ENCODE results near the gene SNAP47.

Gene SNAP47

DNA sequence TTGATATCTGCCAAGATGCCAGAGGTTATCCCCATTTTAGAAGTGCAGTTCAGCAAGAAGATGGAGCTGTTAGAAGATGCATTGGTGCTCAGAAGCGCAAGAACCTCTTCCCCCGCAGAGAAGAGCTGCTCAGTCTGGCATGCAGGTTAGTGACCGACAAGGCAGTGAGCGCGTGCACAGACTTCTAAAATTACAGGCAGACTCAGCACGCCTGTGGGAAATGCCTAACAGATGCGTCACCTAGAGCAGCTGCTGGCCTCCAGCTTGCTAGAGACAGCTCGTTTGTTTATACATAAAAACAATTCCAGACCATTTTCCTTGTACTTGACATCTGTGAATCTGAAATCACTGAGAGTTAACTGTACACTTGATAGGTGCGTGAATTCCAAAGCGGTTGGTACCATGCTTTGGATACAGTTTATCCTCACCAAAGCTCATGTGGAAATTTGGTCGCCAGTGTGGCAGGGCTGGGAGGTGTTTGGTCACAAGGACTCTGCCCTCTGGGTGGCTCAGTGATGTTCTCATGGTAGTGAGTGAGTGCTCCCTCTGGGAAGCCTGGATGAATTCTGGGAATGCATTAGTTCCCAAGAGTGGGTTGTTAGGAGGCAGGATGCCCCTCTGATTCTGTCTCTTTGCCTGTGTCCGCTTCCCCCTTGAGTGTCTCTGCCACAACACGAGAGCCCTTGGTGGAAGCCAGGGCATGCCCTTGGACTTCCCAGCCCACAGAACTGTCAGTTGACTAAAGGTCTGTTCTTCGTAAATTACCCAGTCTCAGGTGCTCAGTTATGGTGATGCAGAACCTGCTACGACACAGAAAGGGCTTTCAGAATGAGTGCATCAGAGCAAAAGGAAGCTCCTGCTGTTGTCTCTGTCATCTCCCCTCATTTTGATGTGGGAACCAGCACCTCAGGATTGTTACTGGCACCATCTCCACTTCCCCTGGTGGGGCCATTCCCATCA, 24.4 kb downstream of the SNAP47 start:
- H3F3A ChIP-seq (ENCODE audit: insufficient read depth), result no peaks in the 10 kb centered on the region
- TF ChIP-seq EZH2phosphoT487 (conservative IDR thresholded peaks at IDR 0.05; ENCODE audit: low read length) (no peak), CTCF (IDR thresholded peaks at IDR 0.05; ENCODE audit: insufficient read depth, low read length, poor library complexity, severe bottlenecking) (no peak)
- H3K27ac ChIP-seq (ENCODE audit: low read depth, low read length), result no peak overlapping the region
- no peak overlapping the region for H3K4me3 ChIP-seq (ENCODE audit: insufficient read depth, low read length, poor library complexity, severe bottlenecking)
- H3K36me3 ChIP-seq (ENCODE audit: low read length), result no peaks in the 10 kb centered on the region
- no peaks in the 10 kb centered on the region for H3K9me2 ChIP-seq (replicated peaks; ENCODE audit: insufficient read depth, low read length)
- H3K27me3 ChIP-seq (ENCODE audit: low read length), result no peaks in the 10 kb centered on the region
- H3K4me2 ChIP-seq (ENCODE audit: low read depth, low read length, poor library complexity, severe bottlenecking), result no peak overlapping the region
- H3K9ac ChIP-seq (ENCODE audit: low read length), result no peak overlapping the region
- H3K9me3 ChIP-seq (ENCODE audit: insufficient read depth, low read length), result no peaks in the 10 kb centered on the region
- 0 out of 2 replicates have a peak, but pooled peaks cover 10% of the 10 kb centered on the region for H3K79me2 ChIP-seq (ENCODE audit: insufficient read depth, low read length)
- no peaks in the 10 kb centered on the region for H4K20me1 ChIP-seq (ENCODE audit: low read depth, low read length)
- no peak overlapping the region for H2AFZ ChIP-seq (ENCODE audit: low read depth, low read length, severe bottlenecking)

- Histone ChIP-seq H2AFZ (ENCODE audit: low read depth, low read length, severe bottlenecking) (no peak overlapping the region), H3K4me3 (ENCODE audit: insufficient read depth, low read length, poor library complexity, severe bottlenecking) (no peak overlapping the region), H3F3A (ENCODE audit: insufficient read depth) (no peaks in the 10 kb centered on the region), H3K9ac (ENCODE audit: low read length) (no peak overlapping the region), H3K27me3 (ENCODE audit: low read length) (no peaks in the 10 kb centered on the region), H3K9me3 (ENCODE audit: insufficient read depth, low read length) (no peaks in the 10 kb centered on the region), H3K36me3 (ENCODE audit: low read length) (no peaks in the 10 kb centered on the region), H3K9me2 (replicated peaks; ENCODE audit: insufficient read depth, low read length) (no peaks in the 10 kb centered on the region), H3K79me2 (ENCODE audit: insufficient read depth, low read length) (0 out of 2 replicates have a peak, but pooled peaks cover 10% of the 10 kb centered on the region), H4K20me1 (ENCODE audit: low read depth, low read length) (no peaks in the 10 kb centered on the region), H3K4me2 (ENCODE audit: low read depth, low read length, poor library complexity, severe bottlenecking) (no peak overlapping the region), H3K27ac (ENCODE audit: low read depth, low read length) (no peak overlapping the region)
- TF ChIP-seq EZH2phosphoT487 (conservative IDR thresholded peaks at IDR 0.05; ENCODE audit: low read length), result no peak
- TF ChIP-seq CTCF (IDR thresholded peaks at IDR 0.05; ENCODE audit: insufficient read depth, low read length, poor library complexity, severe bottlenecking), result no peak
Observed at GRCh38 chr1:227760377-227760776, 25.1 kb downstream of the SNAP47 start.

DNA sequence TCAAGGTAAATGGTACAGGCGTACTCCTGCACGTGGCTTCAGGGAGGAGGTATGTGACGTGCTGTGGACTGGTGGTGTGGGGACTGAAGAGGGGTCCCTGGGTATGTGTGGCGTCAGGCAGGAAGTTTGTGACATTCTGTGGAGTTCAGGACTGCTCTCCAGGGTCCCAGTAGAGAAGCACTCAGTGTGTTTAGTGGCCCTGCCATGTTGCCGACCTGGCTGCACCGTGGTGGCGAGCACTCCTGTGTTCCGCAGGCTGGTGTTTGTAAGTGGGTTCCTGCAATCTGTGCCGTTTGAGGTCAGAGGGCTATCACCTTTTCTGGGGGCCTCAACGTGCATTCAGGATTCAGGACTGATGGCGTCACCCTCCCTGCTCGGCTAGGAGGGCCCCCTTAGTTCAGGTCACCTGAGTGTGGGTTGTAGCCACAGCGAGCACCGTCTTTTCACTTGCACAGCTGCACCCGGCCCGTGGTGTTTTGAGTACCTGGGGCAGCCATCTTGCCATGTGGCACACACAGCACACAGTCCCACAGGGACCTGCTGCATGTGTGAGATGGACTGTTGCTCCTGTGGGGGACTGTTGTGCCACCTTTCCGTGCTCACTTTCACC, 26.5 kb downstream of the SNAP47 start:
- H3K9me2 ChIP-seq (replicated peaks; ENCODE audit: insufficient read depth, low read length), result no peaks in the 10 kb centered on the region
- no peaks in the 10 kb centered on the region for H3K36me3 ChIP-seq (ENCODE audit: low read length)
- H3K9me3 ChIP-seq (ENCODE audit: insufficient read depth, low read length), result no peaks in the 10 kb centered on the region
- H3K27me3 ChIP-seq (ENCODE audit: low read length), result no peaks in the 10 kb centered on the region
- no peaks in the 10 kb centered on the region for H3F3A ChIP-seq (ENCODE audit: insufficient read depth)
- no peak overlapping the region for H3K4me2 ChIP-seq (ENCODE audit: low read depth, low read length, poor library complexity, severe bottlenecking)
- no peak overlapping the region for H3K27ac ChIP-seq (ENCODE audit: low read depth, low read length)
- no peak overlapping the region for H3K4me3 ChIP-seq (ENCODE audit: insufficient read depth, low read length, poor library complexity, severe bottlenecking)
- H3K9ac ChIP-seq (ENCODE audit: low read length), result no peak overlapping the region
- H3K79me2 ChIP-seq (ENCODE audit: insufficient read depth, low read length), result 0 out of 2 replicates have a peak, but pooled peaks cover 7% of the 10 kb centered on the region
- no peak for TF ChIP-seq EZH2phosphoT487 (conservative IDR thresholded peaks at IDR 0.05; ENCODE audit: low read length)
- no peak for TF ChIP-seq CTCF (IDR thresholded peaks at IDR 0.05; ENCODE audit: insufficient read depth, low read length, poor library complexity, severe bottlenecking)
- H2AFZ ChIP-seq (ENCODE audit: low read depth, low read length, severe bottlenecking), result no peak overlapping the region
- H4K20me1 ChIP-seq (ENCODE audit: low read depth, low read length), result no peaks in the 10 kb centered on the region
